A204.1 (cell line): ENCODE measurements around the gene PSTPIP1.

ENCODE experiments used
- FAIRE-seq: peaks from 2 replicates; lab custom pipeline; 2012; peaks lifted over from hg19 to GRCh38; lab: Jason Lieb, UNC

Gene PSTPIP1

GRCh38 chr15:76978522-76979330 is 16.2 kb upstream of the PSTPIP1 start:
- no peak for FAIRE-seq

- no peak for FAIRE-seq
Observed at GRCh38 chr15:76979331-76979925, 15.5 kb upstream of the PSTPIP1 start.

GRCh38 chr15:76979996-76980520 is 14.9 kb upstream of the PSTPIP1 start:
- no peak for FAIRE-seq

GRCh38 chr15:76982356-76982755 is 12.6 kb upstream of the PSTPIP1 start:
- FAIRE-seq = no peak

- FAIRE-seq = no peak
Observed at GRCh38 chr15:76982756-76983155, 12.2 kb upstream of the PSTPIP1 start.

- FAIRE-seq = no peak
Observed at GRCh38 chr15:76983590-76984375, 11.1 kb upstream of the PSTPIP1 start.

- FAIRE-seq = no peak
Observed at GRCh38 chr15:76986743-76987142, 8.2 kb upstream of the PSTPIP1 start.

- FAIRE-seq = no peak
Observed at GRCh38 chr15:76987276-76987675, 7.7 kb upstream of the PSTPIP1 start.

- no peak for FAIRE-seq
Observed at GRCh38 chr15:76987896-76988860, 6.7 kb upstream of the PSTPIP1 start.

GRCh38 chr15:76988867-76989780 is 5.8 kb upstream of the PSTPIP1 start:
- no peak for FAIRE-seq

GRCh38 chr15:76991048-76991447 is 3.9 kb upstream of the PSTPIP1 start:
- no peak for FAIRE-seq

- no peak for FAIRE-seq
Observed at GRCh38 chr15:76991741-76992645, 2.9 kb upstream of the PSTPIP1 start.

GRCh38 chr15:76993114-76993725 is 1.7 kb upstream of the PSTPIP1 start:
- no peak for FAIRE-seq

GRCh38 chr15:76994001-76994400 is 925 bp upstream of the PSTPIP1 start:
- FAIRE-seq = no peak

GRCh38 chr15:76994496-76994895 is 430 bp upstream of the PSTPIP1 start:
- FAIRE-seq = no peak

GRCh38 chr15:76996076-76996525 is 1.2 kb downstream of the PSTPIP1 start:
- FAIRE-seq = no peak

GRCh38 chr15:76996526-76997401 is 1.8 kb downstream of the PSTPIP1 start:
- no peak for FAIRE-seq
